ENCODE results near the gene PAX2.

Gene PAX2

GRCh38 chr10:100866575-100867098 lies 121.3 kb downstream of the PAX2 start:
- no peak for TF ChIP-seq CTCF (conservative IDR thresholded peaks at IDR 0.05; ENCODE audit: low read length)
- DNase-seq (ENCODE audit: low read depth), result no peak
- H3K4me3 ChIP-seq (ENCODE audit: low read length), result no peak overlapping the region

GRCh38 chr10:100867261-100867963 lies 122.0 kb downstream of the PAX2 start:
- no peak for DNase-seq (ENCODE audit: low read depth)
- no peak overlapping the region for H3K4me3 ChIP-seq (ENCODE audit: low read length)
- TF ChIP-seq CTCF (conservative IDR thresholded peaks at IDR 0.05; ENCODE audit: low read length), result no peak

GRCh38 chr10:100868382-100868781 lies 123.0 kb downstream of the PAX2 start:
- DNase-seq (ENCODE audit: low read depth), result no peak
- TF ChIP-seq CTCF (conservative IDR thresholded peaks at IDR 0.05; ENCODE audit: low read length), result no peak
- H3K4me3 ChIP-seq (ENCODE audit: low read length), result no peak overlapping the region

GRCh38 chr10:100869399-100869798 lies 124.0 kb downstream of the PAX2 start:
- DNase-seq (ENCODE audit: low read depth), result no peak
- H3K4me3 ChIP-seq (ENCODE audit: low read length), result no peak overlapping the region
- no peak for TF ChIP-seq CTCF (conservative IDR thresholded peaks at IDR 0.05; ENCODE audit: low read length)

GRCh38 chr10:100872034-100872791 lies 126.8 kb downstream of the PAX2 start:
- H3K4me3 ChIP-seq (ENCODE audit: low read length), result no peak overlapping the region
- no peak for DNase-seq (ENCODE audit: low read depth)
- peak; percentile 53 for TF ChIP-seq CTCF (conservative IDR thresholded peaks at IDR 0.05; ENCODE audit: low read length)

- no peak overlapping the region for H3K4me3 ChIP-seq (ENCODE audit: low read length)
- TF ChIP-seq CTCF (conservative IDR thresholded peaks at IDR 0.05; ENCODE audit: low read length), result no peak
- no peak for DNase-seq (ENCODE audit: low read depth)
Measured at GRCh38 chr10:100873146-100873826, 127.9 kb downstream of the PAX2 start.

All from AG10803 (cell line).